WTC11 (cell line): Measurements from ENCODE around the gene TBRG4. TPM values are rescaled to one million over a fixed set of nuclear protein-coding genes. Genes with fewer than 3 reads are reported as not detected.

Experiments used
- ATAC-seq: fragments of 200-7000 bp; cut with Tn5 transposase; 2 replicates; pipeline ENCODE4 v1.10.0; 2021; ENCODE audit warnings: mild to moderate bottlenecking, moderate library complexity
- CTCF ChIA-PET: fragments of 300-600 bp; sonication (Branson Sonifier 250); formaldehyde crosslinking; loops from one replicate; lab custom pipeline; 2021; ENCODE audit warnings: antibody characterized with exemption; lab: Charles Lee
- POLR2A ChIA-PET: fragments of 350-600 bp; sonication (Branson Sonifier 250); formaldehyde crosslinking; loops from one replicate; lab custom pipeline; 2021; ENCODE audit warnings: antibody characterized with exemption; lab: Charles Lee
- DNase-seq: peaks from one replicate; pipeline ENCODE4 v3.0.0; 2021; ENCODE audit warnings: low spot score
- H3K27ac Mint-ChIP-seq: 2 replicates; pipeline ENCODE4 v1.8.0; 2021; ENCODE audit warnings: mixed read lengths
- H3K27me3 Mint-ChIP-seq: 2 replicates; pipeline ENCODE4 v1.8.0; 2021; ENCODE audit warnings: low read depth, mild to moderate bottlenecking, moderate library complexity, mixed read lengths
- H3K36me3 Mint-ChIP-seq: 2 replicates; pipeline ENCODE4 v1.8.0; 2021; ENCODE audit warnings: mixed read lengths
- H3K4me1 Mint-ChIP-seq: 2 replicates; pipeline ENCODE4 v1.8.0; 2022; ENCODE audit warnings: mixed read lengths
- H3K4me3 Mint-ChIP-seq: 2 replicates; pipeline ENCODE4 v1.8.0; 2021; ENCODE audit warnings: mild to moderate bottlenecking, moderate library complexity, mixed read lengths
- H3K9me3 Mint-ChIP-seq: 2 replicates; pipeline ENCODE4 v1.8.0; 2021; ENCODE audit warnings: mixed read lengths
- ATF1 ChIP-seq: sonication (generic); formaldehyde crosslinking; IDR thresholded peaks from 2 replicates; pipeline ENCODE4 v1.8.1; 2023; ENCODE audit warnings: mild to moderate bottlenecking, moderate library complexity, missing genetic modification reagents
- ATF6 ChIP-seq: sonication (generic); formaldehyde crosslinking; IDR thresholded peaks from 2 replicates; pipeline ENCODE4 v1.8.1; 2023; ENCODE audit warnings: mild to moderate bottlenecking, missing genetic modification reagents
- E2F5 ChIP-seq: sonication (generic); formaldehyde crosslinking; IDR thresholded peaks from 2 replicates; pipeline ENCODE4 v1.8.1; 2022; ENCODE audit warnings: mild to moderate bottlenecking, moderate library complexity, missing genetic modification reagents
- ELF4 ChIP-seq: sonication (generic); formaldehyde crosslinking; IDR thresholded peaks from 2 replicates; pipeline ENCODE4 v1.8.1; 2022; ENCODE audit warnings: low read depth, mild to moderate bottlenecking, moderate library complexity, missing genetic modification reagents
- GABPB1 ChIP-seq: sonication (generic); formaldehyde crosslinking; IDR thresholded peaks from 2 replicates; pipeline ENCODE4 v1.8.1; 2023; ENCODE audit warnings: mild to moderate bottlenecking, missing genetic modification reagents
- IRF2 ChIP-seq: sonication (generic); formaldehyde crosslinking; IDR thresholded peaks from 2 replicates; pipeline ENCODE4 v1.8.0; 2022; ENCODE audit warnings: low read depth, missing genetic modification reagents, borderline replicate concordance
- MYBL2 ChIP-seq: sonication (generic); formaldehyde crosslinking; IDR thresholded peaks from 2 replicates; pipeline ENCODE4 v1.8.1; 2023; ENCODE audit warnings: mild to moderate bottlenecking, moderate library complexity, missing genetic modification reagents
- NR1H2 ChIP-seq: sonication (generic); formaldehyde crosslinking; IDR thresholded peaks from 2 replicates; pipeline ENCODE4 v1.9.0; 2021; ENCODE audit warnings: mild to moderate bottlenecking, moderate library complexity, missing genetic modification reagents
- NR3C1 ChIP-seq: sonication (generic); formaldehyde crosslinking; conservative IDR thresholded peaks from 2 replicates; pipeline ENCODE4 v1.8.1; 2023; ENCODE audit warnings: low read depth, mild to moderate bottlenecking, missing genetic modification reagents
- PRDM15 ChIP-seq: sonication (generic); formaldehyde crosslinking; IDR thresholded peaks from 2 replicates; pipeline ENCODE4 v1.8.0; 2022; ENCODE audit warnings: missing genetic modification reagents
- RELA ChIP-seq: sonication (generic); formaldehyde crosslinking; IDR thresholded peaks from 2 replicates; pipeline ENCODE4 v1.8.1; 2022; ENCODE audit warnings: missing genetic modification reagents, mild to moderate bottlenecking, borderline replicate concordance
- SOX15 ChIP-seq: fragments of 250-450 bp; sonication (Bioruptor Pico); IDR thresholded peaks from 2 replicates; pipeline ENCODE4 v1.9.0; 2021; ENCODE audit warnings: mild to moderate bottlenecking
- TCF7 ChIP-seq: sonication (generic); formaldehyde crosslinking; IDR thresholded peaks from 2 replicates; pipeline ENCODE4 v1.8.0; 2022; ENCODE audit warnings: mild to moderate bottlenecking, low read depth, missing genetic modification reagents, moderate library complexity
- TP53 ChIP-seq: sonication (generic); formaldehyde crosslinking; IDR thresholded peaks from 2 replicates; pipeline ENCODE4 v1.8.1; 2023; ENCODE audit warnings: mild to moderate bottlenecking, missing genetic modification reagents
- ZNF317 ChIP-seq: sonication (generic); formaldehyde crosslinking; IDR thresholded peaks from 2 replicates; pipeline ENCODE4 v1.8.1; 2023; ENCODE audit warnings: low read depth, mild to moderate bottlenecking, moderate library complexity, missing genetic modification reagents, borderline replicate concordance
- total RNA-seq: library from RNA; stranded (reverse); gene quantifications from 3 replicates; pipeline ENCODE4 v1.2.3, GENCODE V29; 2021
- TF ChIP-seq, protein P1 (sequence below): fragments of 200-600 bp; IDR thresholded peaks from 2 replicates; pipeline ENCODE4 v1.8.0; 2022; ENCODE audit warnings: antibody characterized with exemption
- TF ChIP-seq, protein P2 (sequence below): sonication (generic); formaldehyde crosslinking; IDR thresholded peaks from 2 replicates; pipeline ENCODE4 v1.8.0; 2022; ENCODE audit warnings: mild to moderate bottlenecking, missing genetic modification reagents

Gene TBRG4
- total RNA-seq, 1 experiment from 2014 or later = 167 TPM

DNA sequence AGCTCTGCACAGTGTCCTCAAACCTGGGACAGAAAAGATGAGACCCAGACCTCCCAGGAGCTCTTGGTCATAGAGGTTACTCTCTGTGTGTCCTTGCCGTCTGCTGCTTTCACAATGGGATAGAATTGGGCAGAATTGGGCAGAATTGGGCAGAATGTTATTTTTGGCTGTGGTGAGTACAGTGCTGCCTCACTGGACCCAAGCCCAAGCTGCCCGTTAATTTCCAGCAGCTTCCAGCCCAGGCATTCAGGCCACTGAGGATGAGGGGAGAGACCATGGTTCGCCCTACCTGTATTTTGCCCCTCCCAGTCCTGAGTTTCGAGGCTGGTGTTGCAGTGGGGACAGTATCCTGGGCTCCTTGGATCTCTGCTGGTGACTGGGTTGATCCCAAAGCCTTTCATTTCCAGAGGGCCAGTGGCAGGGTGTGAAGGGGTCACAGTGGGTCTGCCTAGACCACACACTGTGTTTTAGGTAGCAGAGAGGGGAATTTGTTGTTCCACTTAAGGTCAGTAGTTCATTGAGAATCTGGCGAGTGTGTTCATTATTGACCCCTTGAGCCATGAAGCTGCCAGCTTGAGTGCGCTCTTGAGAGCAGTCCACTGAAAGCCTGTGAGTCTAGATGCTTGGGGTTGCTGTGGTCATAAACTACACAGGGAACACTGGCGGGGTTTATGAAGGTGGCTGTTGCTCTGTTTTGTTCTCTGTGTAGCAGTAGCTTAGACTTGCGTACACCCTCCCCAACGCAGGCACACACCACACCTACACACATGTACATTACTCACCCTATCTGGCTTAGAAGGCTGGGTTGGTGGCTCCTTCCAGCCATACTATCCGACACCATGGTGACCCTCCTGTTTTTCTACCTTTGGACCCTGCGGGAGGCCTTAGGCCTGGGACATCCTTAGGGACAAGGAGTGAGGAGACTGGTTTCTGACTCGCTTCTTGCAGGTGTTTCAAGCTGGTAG, 46.2 kb downstream of the TBRG4 start (continued):
- TF ChIP-seq MYBL2 (CRISPR knock-in tag) (no peak), GABPB1 (CRISPR knock-in tag) (no peak), TCF7 (CRISPR knock-in tag) (no peak)

DNA sequence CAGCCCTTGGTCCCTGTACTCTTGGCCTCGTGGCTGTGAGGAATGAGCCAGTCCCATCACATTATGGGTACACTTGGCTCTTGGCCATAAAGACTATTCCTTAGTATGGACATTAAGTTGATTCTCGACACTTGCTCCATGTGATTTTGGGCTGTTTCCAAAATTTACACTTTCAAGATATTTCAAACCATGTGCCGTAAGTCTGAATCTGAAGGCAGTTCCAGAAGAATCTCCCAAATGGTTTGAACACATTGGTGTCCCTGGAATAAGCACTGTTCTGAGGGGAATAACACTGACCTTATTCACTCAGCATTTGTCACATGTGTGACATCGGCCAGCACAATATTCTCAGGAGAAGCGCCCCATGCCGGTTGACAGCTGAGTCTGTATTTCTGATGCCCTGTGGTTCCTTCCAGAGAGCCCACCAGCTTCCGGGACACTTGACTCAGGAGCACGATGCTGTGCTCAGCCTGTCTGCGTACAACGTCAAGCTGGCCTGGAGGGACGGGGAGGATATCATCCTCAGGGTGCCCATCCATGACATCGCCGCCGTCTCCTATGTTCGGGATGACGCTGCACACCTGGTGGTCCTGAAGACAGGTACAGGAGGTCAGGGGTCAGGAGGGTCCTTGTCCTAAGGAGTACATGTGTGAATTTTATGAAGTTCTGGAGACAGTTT, 47.3 kb downstream of the TBRG4 start:
- H3K4me1 Mint-ChIP-seq = no peaks in the 10 kb centered on the region
- DNase-seq = no peak
- ATAC-seq = no peak
- H3K36me3 Mint-ChIP-seq = peaks cover 3% of the 10 kb centered on the region; the same call in 1 of the 2 replicates
- ChIA-PET POLR2A (no interaction called here), CTCF (no interaction called here)
- H3K27me3 Mint-ChIP-seq = no peaks in the 10 kb centered on the region
- H3K9me3 Mint-ChIP-seq = no peaks in the 10 kb centered on the region
- no peak overlapping the region for H3K27ac Mint-ChIP-seq
- no peak for TF ChIP-seq GABPB1 (CRISPR knock-in tag)
- TF ChIP-seq, protein P1, sequence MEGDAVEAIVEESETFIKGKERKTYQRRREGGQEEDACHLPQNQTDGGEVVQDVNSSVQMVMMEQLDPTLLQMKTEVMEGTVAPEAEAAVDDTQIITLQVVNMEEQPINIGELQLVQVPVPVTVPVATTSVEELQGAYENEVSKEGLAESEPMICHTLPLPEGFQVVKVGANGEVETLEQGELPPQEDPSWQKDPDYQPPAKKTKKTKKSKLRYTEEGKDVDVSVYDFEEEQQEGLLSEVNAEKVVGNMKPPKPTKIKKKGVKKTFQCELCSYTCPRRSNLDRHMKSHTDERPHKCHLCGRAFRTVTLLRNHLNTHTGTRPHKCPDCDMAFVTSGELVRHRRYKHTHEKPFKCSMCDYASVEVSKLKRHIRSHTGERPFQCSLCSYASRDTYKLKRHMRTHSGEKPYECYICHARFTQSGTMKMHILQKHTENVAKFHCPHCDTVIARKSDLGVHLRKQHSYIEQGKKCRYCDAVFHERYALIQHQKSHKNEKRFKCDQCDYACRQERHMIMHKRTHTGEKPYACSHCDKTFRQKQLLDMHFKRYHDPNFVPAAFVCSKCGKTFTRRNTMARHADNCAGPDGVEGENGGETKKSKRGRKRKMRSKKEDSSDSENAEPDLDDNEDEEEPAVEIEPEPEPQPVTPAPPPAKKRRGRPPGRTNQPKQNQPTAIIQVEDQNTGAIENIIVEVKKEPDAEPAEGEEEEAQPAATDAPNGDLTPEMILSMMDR = no peak
- TF ChIP-seq NR1H2 (CRISPR knock-in tag) = no peak
- no peak for TF ChIP-seq IRF2
- no peak for TF ChIP-seq PRDM15 (CRISPR knock-in tag)
- TF ChIP-seq TP53 = no peak
- no peak for TF ChIP-seq SOX15
- no peak for TF ChIP-seq ATF1 (CRISPR knock-in tag)
- TF ChIP-seq ATF6 (CRISPR knock-in tag) = no peak
- no peak for TF ChIP-seq E2F5
- TF ChIP-seq MYBL2 (CRISPR knock-in tag) = no peak
- no peak for TF ChIP-seq RELA (CRISPR knock-in tag)
- no peak for TF ChIP-seq ELF4 (CRISPR knock-in tag)
- TF ChIP-seq, protein P2, sequence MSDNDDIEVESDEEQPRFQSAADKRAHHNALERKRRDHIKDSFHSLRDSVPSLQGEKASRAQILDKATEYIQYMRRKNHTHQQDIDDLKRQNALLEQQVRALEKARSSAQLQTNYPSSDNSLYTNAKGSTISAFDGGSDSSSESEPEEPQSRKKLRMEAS (CRISPR knock-in tag) = no peak
- TF ChIP-seq NR3C1 (CRISPR knock-in tag) = no peak
- TF ChIP-seq ZNF317 (CRISPR knock-in tag) = no peak
- no peak overlapping the region for H3K4me3 Mint-ChIP-seq
